Measurements from ENCODE around the gene CR1L. TPM values are rescaled to one million over a fixed set of nuclear protein-coding genes. Genes with fewer than 3 reads are reported as not detected.
"Not testable (repeated sequence)": the region's sequence is repeated elsewhere in the genome, so short reads cannot be mapped to it uniquely, and the experiment has no call there.

The CR1L gene
- total RNA-seq, 4 donors from 2014 or later, result not detected

- intact Hi-C loops (cut with DNase I; ENCODE audit: low total_unique reads) (no loop called here), in situ Hi-C loops (cut with MboI; ENCODE audit: low sequenced_read_pairs in 4 of 4) (no loop called here)
- Histone ChIP-seq H3K36me3 (no peaks in the 10 kb centered on the region), H3K27ac (no peak overlapping the region), H3K27me3 (no peaks in the 10 kb centered on the region), H3K4me1 (no peaks in the 10 kb centered on the region), H3K9me3 (no peaks in the 10 kb centered on the region), H3K4me3 (no peak overlapping the region)
- no peak for TF ChIP-seq POLR2A (IDR thresholded peaks at IDR 0.05)
- TF ChIP-seq, protein P1, sequence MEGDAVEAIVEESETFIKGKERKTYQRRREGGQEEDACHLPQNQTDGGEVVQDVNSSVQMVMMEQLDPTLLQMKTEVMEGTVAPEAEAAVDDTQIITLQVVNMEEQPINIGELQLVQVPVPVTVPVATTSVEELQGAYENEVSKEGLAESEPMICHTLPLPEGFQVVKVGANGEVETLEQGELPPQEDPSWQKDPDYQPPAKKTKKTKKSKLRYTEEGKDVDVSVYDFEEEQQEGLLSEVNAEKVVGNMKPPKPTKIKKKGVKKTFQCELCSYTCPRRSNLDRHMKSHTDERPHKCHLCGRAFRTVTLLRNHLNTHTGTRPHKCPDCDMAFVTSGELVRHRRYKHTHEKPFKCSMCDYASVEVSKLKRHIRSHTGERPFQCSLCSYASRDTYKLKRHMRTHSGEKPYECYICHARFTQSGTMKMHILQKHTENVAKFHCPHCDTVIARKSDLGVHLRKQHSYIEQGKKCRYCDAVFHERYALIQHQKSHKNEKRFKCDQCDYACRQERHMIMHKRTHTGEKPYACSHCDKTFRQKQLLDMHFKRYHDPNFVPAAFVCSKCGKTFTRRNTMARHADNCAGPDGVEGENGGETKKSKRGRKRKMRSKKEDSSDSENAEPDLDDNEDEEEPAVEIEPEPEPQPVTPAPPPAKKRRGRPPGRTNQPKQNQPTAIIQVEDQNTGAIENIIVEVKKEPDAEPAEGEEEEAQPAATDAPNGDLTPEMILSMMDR (IDR thresholded peaks at IDR 0.05 in 4 of 5, conservative IDR thresholded peaks at IDR 0.05 in 1 of 5), result no peak
- no peak for DNase-seq
- no peak for ATAC-seq
Observed at GRCh38 chr1:207612762-207613161, 32.2 kb upstream of the CR1L start.

DNA sequence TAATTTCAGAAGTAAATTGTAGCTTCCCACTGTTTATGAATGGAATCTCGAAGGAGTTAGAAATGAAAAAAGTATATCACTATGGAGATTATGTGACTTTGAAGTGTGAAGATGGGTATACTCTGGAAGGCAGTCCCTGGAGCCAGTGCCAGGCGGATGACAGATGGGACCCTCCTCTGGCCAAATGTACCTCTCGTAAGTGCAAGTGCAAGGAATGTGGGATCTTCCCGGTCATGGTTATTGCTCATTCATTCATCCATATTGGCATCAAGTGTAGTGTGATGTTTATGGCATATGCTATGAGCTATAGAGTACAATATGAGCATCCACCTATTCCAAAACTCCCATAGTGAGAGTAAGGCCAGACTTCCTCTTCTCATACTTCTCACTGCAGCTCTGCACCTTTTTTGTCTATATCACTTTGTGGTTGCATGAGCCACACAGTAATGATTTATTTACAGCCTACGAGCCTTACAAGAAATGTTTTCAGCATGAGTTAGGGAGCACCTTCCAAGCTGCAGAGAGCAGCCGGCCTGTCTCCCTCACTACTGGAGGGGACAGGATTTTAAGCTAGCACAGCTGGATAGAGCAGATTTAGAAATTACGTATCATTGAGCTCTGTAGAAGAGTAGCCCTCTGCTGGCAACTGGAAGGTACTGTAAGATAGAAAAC, 24.9 kb upstream of the CR1L start:
- no peaks in the 10 kb centered on the region for H3K9me3 ChIP-seq
- H3K27ac ChIP-seq, result no peak overlapping the region
- no peaks in the 10 kb centered on the region for H3K27me3 ChIP-seq
- no peaks in the 10 kb centered on the region for H3K36me3 ChIP-seq
- DNase-seq (no peak), ATAC-seq (peak; percentile 65 to 89)
- H3K4me3 ChIP-seq, result no peak overlapping the region
- intact Hi-C loops (cut with DNase I; ENCODE audit: low total_unique reads) (no loop called here), in situ Hi-C loops (cut with MboI; ENCODE audit: low sequenced_read_pairs in 4 of 4) (no loop called here)
- H3K4me1 ChIP-seq, result no peaks in the 10 kb centered on the region
- no peak for TF ChIP-seq POLR2A (IDR thresholded peaks at IDR 0.05)
- TF ChIP-seq, protein P1 (IDR thresholded peaks at IDR 0.05 in 4 of 5, conservative IDR thresholded peaks at IDR 0.05 in 1 of 5), result peak; percentile 44 to 72 (median 46)

- no peak overlapping the region for H3K27ac ChIP-seq
- H3K9me3 ChIP-seq, result no peaks in the 10 kb centered on the region
- in situ Hi-C loops (cut with MboI; ENCODE audit: low sequenced_read_pairs in 4 of 4), result no loop called here
- H3K4me1 ChIP-seq, result no peaks in the 10 kb centered on the region
- intact Hi-C loops (cut with DNase I; ENCODE audit: low total_unique reads), result no loop called here
- H3K4me3 ChIP-seq, result no peak overlapping the region
- TF ChIP-seq, protein P1 (IDR thresholded peaks at IDR 0.05 in 4 of 5, conservative IDR thresholded peaks at IDR 0.05 in 1 of 5), result peak in 1 of 5 experiments; percentile 1
- no peak for TF ChIP-seq POLR2A (IDR thresholded peaks at IDR 0.05)
- H3K36me3 ChIP-seq, result no peaks in the 10 kb centered on the region
- H3K27me3 ChIP-seq, result no peaks in the 10 kb centered on the region
- DNase-seq (no peak), ATAC-seq (no peak)
Observed at GRCh38 chr1:207620543-207620893, 24.4 kb upstream of the CR1L start.

DNA sequence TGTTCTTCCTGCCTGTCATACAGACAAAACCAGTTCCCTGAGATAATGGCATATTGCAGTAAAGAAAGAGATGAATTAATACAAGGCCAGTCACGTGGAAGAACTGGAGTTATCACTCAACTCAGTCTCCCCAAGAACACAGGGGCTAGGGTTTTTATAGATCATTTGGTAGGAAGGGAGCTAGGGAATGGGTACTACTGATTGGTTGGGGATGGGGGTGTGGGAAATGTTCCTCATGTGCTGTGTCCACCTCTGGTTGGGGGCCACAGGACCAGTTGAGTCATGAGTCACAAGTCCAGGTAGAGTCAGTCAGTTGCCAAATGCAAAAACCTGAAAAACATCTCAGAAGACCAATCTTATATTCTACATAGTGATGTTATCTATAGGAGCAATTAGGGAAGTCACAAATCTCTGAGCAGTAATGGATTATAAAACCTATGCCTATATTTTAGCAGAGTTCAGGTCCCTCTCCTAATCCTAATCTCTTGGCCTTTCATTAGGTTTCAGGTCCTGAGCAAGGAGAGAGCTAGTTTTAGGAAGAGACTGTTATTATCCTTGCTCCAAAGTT, 19.3 kb upstream of the CR1L start:
- H3K4me1 ChIP-seq; H3K4me3 ChIP-seq; in situ Hi-C loops (cut with MboI; ENCODE audit: low sequenced_read_pairs in 4 of 4); H3K36me3 ChIP-seq; H3K27ac ChIP-seq; intact Hi-C loops (cut with DNase I; ENCODE audit: low total_unique reads); H3K9me3 ChIP-seq; DNase-seq; ATAC-seq; H3K27me3 ChIP-seq: not testable (repeated sequence)

- TF ChIP-seq, protein P1 (IDR thresholded peaks at IDR 0.05 in 4 of 5, conservative IDR thresholded peaks at IDR 0.05 in 1 of 5), result no peak
- TF ChIP-seq POLR2A (IDR thresholded peaks at IDR 0.05), result no peak
Observed at GRCh38 chr1:207626972-207627337, 18.0 kb upstream of the CR1L start.

More at GRCh38 chr1:207626972-207627337, 18.0 kb upstream of the CR1L start:
- in situ Hi-C loops (cut with MboI; ENCODE audit: low sequenced_read_pairs in 4 of 4), result no loop called here
- intact Hi-C loops (cut with DNase I; ENCODE audit: low total_unique reads), result no loop called here
- ATAC-seq, result no peak
- Histone ChIP-seq H3K27me3 (no peaks in the 10 kb centered on the region), H3K27ac (no peak overlapping the region), H3K9me3 (no peaks in the 10 kb centered on the region), H3K36me3 (no peaks in the 10 kb centered on the region), H3K4me3 (no peak overlapping the region), H3K4me1 (no peaks in the 10 kb centered on the region)
- DNase-seq, result no peak

Data from gastrocnemius medialis (tissue), 4 donors.